ENCODE results near the gene LAMC3. TPM values are rescaled to one million over a fixed set of nuclear protein-coding genes. Genes with fewer than 3 reads are reported as not detected.
"Not testable (repeated sequence)": the region's sequence is repeated elsewhere in the genome, so short reads cannot be mapped to it uniquely, and the experiment has no call there.

Gene LAMC3
- polyA plus RNA-seq, 1 of the 3 experiments (the other 2 are of a cell fraction), result 0.07 TPM

DNA sequence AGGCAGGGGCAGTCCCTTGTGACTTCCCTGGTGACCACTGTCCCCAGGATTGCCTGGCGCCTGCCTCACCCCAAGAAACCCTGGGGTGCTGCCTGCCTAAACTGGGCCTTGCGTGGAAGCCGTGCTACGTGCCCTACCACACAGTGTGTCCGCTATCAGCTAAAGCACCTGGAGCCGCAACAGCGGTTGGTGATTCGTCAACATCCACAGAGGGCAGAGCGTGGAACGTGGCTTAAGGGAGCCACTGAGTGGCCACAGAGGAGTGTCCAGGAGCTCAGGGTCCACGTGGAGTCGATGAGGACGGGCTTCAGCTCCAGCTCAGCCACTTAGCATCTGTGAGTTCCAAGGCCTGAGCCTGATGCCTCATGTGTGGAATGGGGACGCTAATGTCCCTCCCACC lies 25.3 kb downstream of the LAMC3 start:
- CTCF ChIA-PET, result interaction anchor here (1.0 to 1.8 kb wide), 4 partner anchors 12 to 333 kb away, joined by 3 to 19 read pairs (median 4); no protein-coding TSS in a partner anchor
- Histone ChIP-seq H4K20me1 (ENCODE audit: insufficient read depth) (no peaks in the 10 kb centered on the region), H3K36me3 (replicated peaks in 1 of 2; ENCODE audit: control insufficient read depth in 1 of 2, insufficient read depth in 2 of 2, low read length in 1 of 2) (no peaks in the 10 kb centered on the region), H3F3A (replicated peaks; ENCODE audit: insufficient read depth) (no peaks in the 10 kb centered on the region), H3K9ac (no peak overlapping the region), H3K4me3 (ENCODE audit: low read depth in 2 of 2, low read length in 1 of 2) (no peak overlapping the region), H3K27ac (ENCODE audit: low read depth in 2 of 2, low read length in 1 of 2) (no peak overlapping the region), H3K9me2 (no peaks in the 10 kb centered on the region), H3K9me3 (no peaks in the 10 kb centered on the region), H3K4me1 (ENCODE audit: control insufficient read depth in 1 of 2, insufficient read depth in 2 of 2, low read depth in 1 of 2, low read length in 1 of 2) (peaks cover 0 to 18% of the 10 kb centered on the region in 2 experiments; a peak in 1 of 4 replicates), H2AFZ (ENCODE audit: low read depth) (no peak overlapping the region), H3K79me2 (ENCODE audit: insufficient read depth) (no peaks in the 10 kb centered on the region), H3K4me2 (no peak overlapping the region), H3K27me3 (ENCODE audit: insufficient read depth) (0 out of 2 replicates have a peak, but pooled peaks cover 5% of the 10 kb centered on the region)
- POLR2A ChIA-PET, result no interaction called here
- no peak for DNase-seq
- TF ChIP-seq, protein P1, sequence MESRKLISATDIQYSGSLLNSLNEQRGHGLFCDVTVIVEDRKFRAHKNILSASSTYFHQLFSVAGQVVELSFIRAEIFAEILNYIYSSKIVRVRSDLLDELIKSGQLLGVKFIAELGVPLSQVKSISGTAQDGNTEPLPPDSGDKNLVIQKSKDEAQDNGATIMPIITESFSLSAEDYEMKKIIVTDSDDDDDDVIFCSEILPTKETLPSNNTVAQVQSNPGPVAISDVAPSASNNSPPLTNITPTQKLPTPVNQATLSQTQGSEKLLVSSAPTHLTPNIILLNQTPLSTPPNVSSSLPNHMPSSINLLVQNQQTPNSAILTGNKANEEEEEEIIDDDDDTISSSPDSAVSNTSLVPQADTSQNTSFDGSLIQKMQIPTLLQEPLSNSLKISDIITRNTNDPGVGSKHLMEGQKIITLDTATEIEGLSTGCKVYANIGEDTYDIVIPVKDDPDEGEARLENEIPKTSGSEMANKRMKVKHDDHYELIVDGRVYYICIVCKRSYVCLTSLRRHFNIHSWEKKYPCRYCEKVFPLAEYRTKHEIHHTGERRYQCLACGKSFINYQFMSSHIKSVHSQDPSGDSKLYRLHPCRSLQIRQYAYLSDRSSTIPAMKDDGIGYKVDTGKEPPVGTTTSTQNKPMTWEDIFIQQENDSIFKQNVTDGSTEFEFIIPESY (IDR thresholded peaks at IDR 0.05; ENCODE audit: borderline replicate concordance, low read depth), result no peak
- WGBS (ENCODE audit: low lambda C conversion rate), result 68% methylated on average over 8 of the region's 14 CpGs

DNA sequence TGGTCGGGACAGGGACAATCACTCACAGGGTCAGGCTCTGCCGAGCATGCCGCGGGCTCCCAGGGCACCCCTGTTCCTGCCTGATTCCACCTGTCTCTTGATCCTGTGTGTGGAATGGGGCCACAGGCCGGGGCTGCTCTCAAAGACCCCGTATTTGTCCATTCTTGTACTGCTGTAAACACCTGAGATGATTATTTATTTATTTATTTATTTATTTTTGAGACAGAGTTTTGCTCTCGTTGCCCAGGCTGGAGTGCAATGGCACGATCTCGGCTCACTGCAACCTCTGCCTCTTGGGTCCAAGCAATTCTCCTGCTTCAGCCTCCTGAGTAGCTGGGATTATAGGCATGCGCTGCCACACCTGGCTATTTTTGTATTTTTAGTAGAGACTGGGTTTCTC lies 25.8 kb downstream of the LAMC3 start:
- H3K4me3 ChIP-seq (ENCODE audit: low read depth in 2 of 2, low read length in 1 of 2); DNase-seq; H3K27me3 ChIP-seq (ENCODE audit: insufficient read depth); H3K36me3 ChIP-seq (replicated peaks in 1 of 2; ENCODE audit: control insufficient read depth in 1 of 2, insufficient read depth in 2 of 2, low read length in 1 of 2); H3F3A ChIP-seq (replicated peaks; ENCODE audit: insufficient read depth); H3K4me2 ChIP-seq; H3K9me2 ChIP-seq; POLR2A ChIA-PET; H3K9me3 ChIP-seq; H3K79me2 ChIP-seq (ENCODE audit: insufficient read depth); H3K9ac ChIP-seq; H2AFZ ChIP-seq (ENCODE audit: low read depth); H4K20me1 ChIP-seq (ENCODE audit: insufficient read depth); H3K27ac ChIP-seq (ENCODE audit: low read depth in 2 of 2, low read length in 1 of 2): not testable (repeated sequence)
- CTCF ChIA-PET, result interaction anchor here (1.2 to 4.4 kb wide), 5 partner anchors 12 to 165 kb away, joined by 3 to 39 read pairs (median 4); no protein-coding TSS in a partner anchor
- WGBS (ENCODE audit: low lambda C conversion rate), result 65% methylated on average over 6 of the region's 10 CpGs
- H3K4me1 ChIP-seq (ENCODE audit: control insufficient read depth in 1 of 2, insufficient read depth in 2 of 2, low read depth in 1 of 2, low read length in 1 of 2), result peaks cover 0 to 18% of the 10 kb centered on the region in 2 experiments; a peak in 1 of 4 replicates

DNA sequence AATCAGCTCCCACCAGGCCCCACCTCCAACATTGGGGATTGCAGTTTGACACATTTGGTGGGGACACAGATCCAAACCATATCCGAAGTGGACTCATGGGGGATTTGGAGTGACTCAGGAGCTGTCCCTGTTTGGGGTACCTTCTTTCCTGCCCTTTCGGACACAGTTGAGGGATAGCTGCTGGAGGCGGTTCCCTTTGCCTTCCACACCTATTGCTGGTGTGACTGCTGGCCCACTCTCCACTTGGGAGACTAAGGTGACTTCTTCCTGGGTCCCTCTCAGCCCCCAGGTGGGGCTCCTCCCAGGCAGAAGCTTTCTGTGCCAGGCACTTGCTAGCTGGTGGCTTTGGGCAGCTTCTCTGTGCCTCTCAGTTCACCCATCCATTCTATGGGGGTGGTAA lies 26.6 kb downstream of the LAMC3 start:
- ChIA-PET CTCF (interaction anchor here (1.4 to 4.4 kb wide), 4 partner anchors 9 to 166 kb away, joined by 4 to 39 read pairs (median 6); no protein-coding TSS in a partner anchor), POLR2A (no interaction called here)
- 80% methylated on average over 3 of the region's 3 CpGs for WGBS (ENCODE audit: low lambda C conversion rate)
- Histone ChIP-seq H3K27ac (ENCODE audit: low read depth in 2 of 2, low read length in 1 of 2) (no peak overlapping the region), H2AFZ (ENCODE audit: low read depth) (no peak overlapping the region), H3F3A (replicated peaks; ENCODE audit: insufficient read depth) (no peaks in the 10 kb centered on the region), H3K79me2 (ENCODE audit: insufficient read depth) (no peaks in the 10 kb centered on the region), H3K9me2 (no peaks in the 10 kb centered on the region), H3K4me3 (ENCODE audit: low read depth in 2 of 2, low read length in 1 of 2) (no peak overlapping the region), H3K4me2 (no peak overlapping the region), H3K9me3 (no peaks in the 10 kb centered on the region), H3K36me3 (replicated peaks in 1 of 2; ENCODE audit: control insufficient read depth in 1 of 2, insufficient read depth in 2 of 2, low read length in 1 of 2) (no peaks in the 10 kb centered on the region), H3K4me1 (ENCODE audit: control insufficient read depth in 1 of 2, insufficient read depth in 2 of 2, low read depth in 1 of 2, low read length in 1 of 2) (peaks cover 0 to 18% of the 10 kb centered on the region in 2 experiments; a peak in 1 of 4 replicates), H4K20me1 (ENCODE audit: insufficient read depth) (no peaks in the 10 kb centered on the region), H3K9ac (no peak overlapping the region), H3K27me3 (ENCODE audit: insufficient read depth) (0 out of 2 replicates have a peak, but pooled peaks cover 5% of the 10 kb centered on the region)
- TF ChIP-seq FOXJ3 (CRISPR knock-in tag; IDR thresholded peaks at IDR 0.05) (no peak), RFX5 (IDR thresholded peaks at IDR 0.05; ENCODE audit: low read length) (no peak), RXRA (IDR thresholded peaks at IDR 0.05; ENCODE audit: borderline replicate concordance, low read depth) (no peak)
- no peak for DNase-seq

All from SK-N-SH (cell line).